ENCODE measurements around the gene FYCO1.

FYCO1 gene

DNA sequence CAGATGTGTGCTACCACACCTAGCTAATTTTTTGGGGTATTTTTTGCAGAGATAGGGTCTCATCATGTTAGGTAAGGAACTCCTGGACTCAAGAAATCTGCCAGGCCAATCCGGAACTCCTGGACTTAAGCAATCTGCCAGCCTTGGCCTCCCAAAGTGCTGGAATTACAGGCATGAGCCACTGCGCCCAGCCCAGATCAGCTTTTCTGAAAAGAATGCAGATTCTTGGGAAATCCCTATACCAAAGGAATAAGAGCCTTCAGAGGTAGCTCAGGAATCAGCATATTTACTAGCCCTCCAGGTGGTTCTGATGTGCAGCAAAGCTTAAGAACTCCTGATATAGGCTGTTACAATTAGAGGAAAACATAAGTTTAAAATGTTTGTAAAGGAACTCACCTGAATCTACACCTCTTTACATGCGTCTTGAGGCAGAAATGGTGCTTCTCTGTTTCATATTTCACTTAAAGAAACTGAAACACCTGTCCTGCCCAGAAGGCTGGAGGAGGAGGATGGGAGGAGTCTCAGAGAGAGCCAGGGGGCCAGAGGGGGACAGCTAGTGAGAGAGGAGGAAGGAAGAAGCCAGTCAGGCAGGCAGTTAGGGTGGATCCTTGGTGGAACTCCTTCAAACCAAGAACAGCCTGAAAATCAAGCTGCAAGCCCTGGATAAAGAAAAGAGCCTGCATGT lies 31.5 kb upstream of the FYCO1 start, which contains the start of gene XCR1:
XCR1 (minus strand) TSS at position 463 of the 685 bp plus-strand sequence. CDS start 5,536 bp downstream, outside the sequence.
- no peaks in the 10 kb centered on the region for H3K79me2 ChIP-seq (ENCODE audit: insufficient read depth, low read length)
- no peak within 1 kb of the TSS for H3K4me3 ChIP-seq (ENCODE audit: low read length, poor library complexity, severe bottlenecking)
- TF ChIP-seq EZH2phosphoT487 (IDR thresholded peaks at IDR 0.05; ENCODE audit: borderline replicate concordance) (no peak), CTCF (conservative IDR thresholded peaks at IDR 0.05; ENCODE audit: low read length) (no peak)
- H3K36me3 ChIP-seq (ENCODE audit: insufficient read depth, low read length), result no peaks in the 10 kb centered on the region
- H3K9me2 ChIP-seq (replicated peaks; ENCODE audit: low read depth, low read length), result no peaks in the 10 kb centered on the region
- H3K4me1 ChIP-seq (ENCODE audit: insufficient read depth, low read length, poor library complexity, severe bottlenecking), result no peaks in the 10 kb centered on the region
- no peak within 1 kb of the TSS for H3K9ac ChIP-seq (ENCODE audit: low read depth, low read length, poor library complexity, severe bottlenecking)
- H4K20me1 ChIP-seq (ENCODE audit: insufficient read depth, low read length, poor library complexity, severe bottlenecking), result no peaks in the 10 kb centered on the region
- no peaks in the 10 kb centered on the region for H3F3A ChIP-seq (ENCODE audit: low read depth)
- H2AFZ ChIP-seq (ENCODE audit: low read length), result no peak within 1 kb of the TSS
- H3K27me3 ChIP-seq (ENCODE audit: insufficient read depth, low read length, poor library complexity, severe bottlenecking), result no peaks in the 10 kb centered on the region
- peaks cover 9% of the 10 kb centered on the region; the same call in 1 of the 2 replicates for H3K9me3 ChIP-seq (ENCODE audit: insufficient read depth, low read depth, low read length)
- no peak within 1 kb of the TSS for H3K4me2 ChIP-seq (ENCODE audit: low read depth, low read length, poor library complexity, severe bottlenecking)

DNA sequence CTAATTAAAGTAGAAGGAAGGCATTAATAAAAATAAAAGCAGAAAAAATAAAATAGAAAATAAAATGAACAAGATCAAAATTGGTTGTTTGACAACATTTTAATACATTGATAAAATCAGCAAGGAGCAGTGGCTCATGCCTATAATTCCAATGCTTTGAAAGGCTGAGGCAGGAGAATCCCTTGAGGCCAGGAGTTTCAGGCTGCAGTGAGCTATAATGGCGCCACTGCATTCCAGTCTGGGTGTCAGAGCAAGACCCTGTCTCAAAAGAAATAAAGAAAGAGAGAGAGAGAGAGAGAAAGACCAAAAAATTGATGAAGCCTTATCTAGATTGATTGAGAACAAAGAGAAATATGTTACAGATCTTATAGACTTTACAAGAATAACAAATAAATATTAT lies 29.5 kb upstream of the FYCO1 start:
- Histone ChIP-seq H4K20me1 (ENCODE audit: insufficient read depth, low read length, poor library complexity, severe bottlenecking) (no peaks in the 10 kb centered on the region), H3F3A (ENCODE audit: low read depth) (no peaks in the 10 kb centered on the region), H3K36me3 (ENCODE audit: insufficient read depth, low read length) (no peaks in the 10 kb centered on the region), H3K27me3 (ENCODE audit: insufficient read depth, low read length, poor library complexity, severe bottlenecking) (no peaks in the 10 kb centered on the region), H3K9me2 (replicated peaks; ENCODE audit: low read depth, low read length) (no peaks in the 10 kb centered on the region), H3K9me3 (ENCODE audit: insufficient read depth, low read depth, low read length) (peaks cover 9% of the 10 kb centered on the region; the same call in 1 of the 2 replicates), H2AFZ (ENCODE audit: low read length) (no peak overlapping the region), H3K4me3 (ENCODE audit: low read length, poor library complexity, severe bottlenecking) (no peak overlapping the region), H3K4me1 (ENCODE audit: insufficient read depth, low read length, poor library complexity, severe bottlenecking) (no peaks in the 10 kb centered on the region), H3K9ac (ENCODE audit: low read depth, low read length, poor library complexity, severe bottlenecking) (no peak overlapping the region), H3K4me2 (ENCODE audit: low read depth, low read length, poor library complexity, severe bottlenecking) (no peak overlapping the region), H3K79me2 (ENCODE audit: insufficient read depth, low read length) (no peaks in the 10 kb centered on the region)
- no peak for TF ChIP-seq CTCF (conservative IDR thresholded peaks at IDR 0.05; ENCODE audit: low read length)
- TF ChIP-seq EZH2phosphoT487 (IDR thresholded peaks at IDR 0.05; ENCODE audit: borderline replicate concordance), result no peak

- Histone ChIP-seq H3K9ac (ENCODE audit: low read depth, low read length, poor library complexity, severe bottlenecking) (no peak overlapping the region), H3K4me1 (ENCODE audit: insufficient read depth, low read length, poor library complexity, severe bottlenecking) (no peaks in the 10 kb centered on the region), H3K9me2 (replicated peaks; ENCODE audit: low read depth, low read length) (no peaks in the 10 kb centered on the region), H4K20me1 (ENCODE audit: insufficient read depth, low read length, poor library complexity, severe bottlenecking) (no peaks in the 10 kb centered on the region), H3K4me3 (ENCODE audit: low read length, poor library complexity, severe bottlenecking) (no peak overlapping the region), H3K9me3 (ENCODE audit: insufficient read depth, low read depth, low read length) (peaks cover 9% of the 10 kb centered on the region; the same call in 1 of the 2 replicates), H3K36me3 (ENCODE audit: insufficient read depth, low read length) (no peaks in the 10 kb centered on the region), H2AFZ (ENCODE audit: low read length) (no peak overlapping the region), H3F3A (ENCODE audit: low read depth) (no peaks in the 10 kb centered on the region), H3K4me2 (ENCODE audit: low read depth, low read length, poor library complexity, severe bottlenecking) (no peak overlapping the region), H3K79me2 (ENCODE audit: insufficient read depth, low read length) (no peaks in the 10 kb centered on the region), H3K27me3 (ENCODE audit: insufficient read depth, low read length, poor library complexity, severe bottlenecking) (no peaks in the 10 kb centered on the region)
- TF ChIP-seq EZH2phosphoT487 (IDR thresholded peaks at IDR 0.05; ENCODE audit: borderline replicate concordance), result no peak
- no peak for TF ChIP-seq CTCF (conservative IDR thresholded peaks at IDR 0.05; ENCODE audit: low read length)
Measured at GRCh38 chr3:46024131-46024530, 28.5 kb upstream of the FYCO1 start.
